ENCODE results near the gene POLR1F. TPM values are rescaled to one million over a fixed set of nuclear protein-coding genes. Genes with fewer than 3 reads are reported as not detected.

Gene POLR1F
- total RNA-seq, result 18.4 and 19.6 TPM in 2 replicates

GRCh38 chr7:19708397-19709248, at the start of gene POLR1F:
Gene POLR1F (minus strand): TSS chr7:19709037. CDS start chr7:19709016, 21 bp downstream.

Other genes with a start within 250 kb of the POLR1F start
- not detected in 2 replicates for gene TMEM196, start 64.6 kb upstream of the POLR1F start, total RNA-seq

All from smooth muscle cell of bladder (primary cell).